SU-DHL-6 (cell line): ENCODE results near the gene MLN.

Source experiments
- CTCF ChIP-seq: fragments of 200-600 bp; sonication (generic); IDR thresholded peaks from one replicate; pipeline ENCODE4 v1.5.1; 2017; ENCODE audit warnings: antibody characterized with exemption, mild to moderate bottlenecking, low read length, moderate library complexity; ENCODE audit not compliant: insufficient read depth, poor library complexity, severe bottlenecking
- EZH2phosphoT487 ChIP-seq: fragments of 200-600 bp; sonication (generic), shearing (Covaris generic); conservative IDR thresholded peaks from 2 replicates; pipeline ENCODE4 v1.6.1; 2018; ENCODE audit warnings: mild to moderate bottlenecking, antibody characterized with exemption, low read length, moderate library complexity, mixed read lengths

DNA sequence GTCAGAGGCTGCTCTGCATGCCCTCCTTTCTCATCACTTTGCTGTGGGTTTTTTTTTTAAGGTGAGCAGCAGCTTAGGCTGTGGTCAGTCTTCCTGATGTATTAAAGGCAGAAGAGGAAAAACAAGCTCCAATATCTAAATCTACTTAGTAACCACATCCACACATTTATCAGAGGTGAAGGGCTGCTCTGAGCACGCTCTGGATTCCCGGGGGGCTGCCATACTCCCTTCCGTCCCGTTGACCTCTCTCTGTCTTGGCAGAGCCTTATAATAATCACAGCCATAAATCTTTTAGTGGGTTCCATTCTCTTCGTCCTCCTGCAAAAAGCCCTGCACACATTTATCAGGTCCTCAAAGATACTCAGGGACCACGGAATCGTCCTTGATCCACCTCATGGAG is 12.2 kb downstream of the MLN start:
- TF ChIP-seq CTCF (no peak), EZH2phosphoT487 (no peak)
